Amygdala (tissue), 56 donors: ENCODE data around the gene EIF3J.
"Not testable (repeated sequence)": the region's sequence is repeated elsewhere in the genome, so short reads cannot be mapped to it uniquely, and the experiment has no call there.

Experiments used
- DNase-seq, 56 donors: peaks; one replicate each; lab custom pipeline; 2025; lab: John Stamatoyannopoulos, UW

EIF3J gene

DNA sequence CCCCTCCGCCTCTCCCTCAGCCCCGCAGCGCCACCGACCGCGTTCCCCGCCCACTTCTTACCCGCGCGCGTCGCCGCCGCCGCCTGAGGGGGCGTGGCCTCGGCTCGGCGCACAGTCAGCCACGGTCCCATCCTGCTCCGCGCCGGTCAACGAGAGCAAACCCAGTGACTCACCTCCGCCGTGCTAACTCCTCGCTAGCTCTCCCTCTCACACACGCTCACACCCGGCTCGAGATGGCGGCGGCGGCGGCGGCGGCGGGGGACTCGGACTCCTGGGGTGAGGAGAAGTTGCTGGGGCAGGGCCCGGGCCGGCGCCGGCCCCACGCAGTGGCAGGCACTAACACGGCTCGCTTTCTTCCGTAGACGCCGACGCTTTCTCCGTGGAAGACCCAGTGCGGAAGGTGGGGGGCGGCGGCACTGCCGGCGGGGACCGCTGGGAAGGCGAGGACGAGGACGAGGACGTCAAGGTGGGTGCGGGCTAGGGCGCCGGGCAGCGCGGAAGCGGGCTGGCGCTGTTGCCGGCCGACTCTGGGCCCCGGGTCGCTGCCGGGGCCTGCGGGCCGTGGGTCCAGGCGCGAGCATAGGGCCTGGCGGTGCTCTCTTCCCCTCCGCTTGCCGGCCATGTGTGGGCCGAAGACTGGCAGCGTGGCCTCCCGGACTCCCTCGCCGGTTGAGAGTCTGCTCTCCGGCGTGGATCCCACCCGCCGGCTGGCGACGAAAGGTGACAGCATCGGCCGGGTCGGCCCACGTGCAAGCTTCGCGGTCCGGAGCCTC, at the start of gene EIF3J:
EIF3J (plus strand) TSS at position 186 of the 773 bp plus-strand sequence; CDS start at position 234, 48 bp downstream.
- DNase-seq, result peak in 54 of 56 donors; percentile 11 to 98 (median 90)

DNA sequence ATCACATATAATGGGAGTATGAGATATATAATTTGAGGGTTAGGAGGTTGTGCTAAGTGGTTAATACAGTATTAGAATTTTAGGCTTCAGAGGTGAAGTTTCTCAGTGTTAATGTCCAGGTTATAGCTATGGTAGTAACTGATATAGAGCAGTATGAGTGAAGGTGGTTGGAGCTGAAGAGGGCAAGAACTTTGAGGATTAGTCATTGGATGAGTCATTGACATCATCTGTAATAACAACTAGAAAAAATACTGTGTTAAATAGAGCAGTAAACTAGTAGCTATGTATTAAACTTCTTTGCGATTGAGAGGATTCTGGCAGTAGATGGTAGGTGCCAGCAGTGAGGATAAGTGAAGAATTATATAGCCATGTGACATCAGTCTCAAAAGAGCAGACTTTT, 47.5 kb upstream of the EIF3J start:
- DNase-seq, result no peak

- no peak for DNase-seq
Measured at GRCh38 chr15:44490622-44491021, 46.3 kb upstream of the EIF3J start.

GRCh38 chr15:44492040-44492439, 44.9 kb upstream of the EIF3J start:
- no peak for DNase-seq

- no peak for DNase-seq
Measured at GRCh38 chr15:44492672-44493071, 44.3 kb upstream of the EIF3J start.

DNA sequence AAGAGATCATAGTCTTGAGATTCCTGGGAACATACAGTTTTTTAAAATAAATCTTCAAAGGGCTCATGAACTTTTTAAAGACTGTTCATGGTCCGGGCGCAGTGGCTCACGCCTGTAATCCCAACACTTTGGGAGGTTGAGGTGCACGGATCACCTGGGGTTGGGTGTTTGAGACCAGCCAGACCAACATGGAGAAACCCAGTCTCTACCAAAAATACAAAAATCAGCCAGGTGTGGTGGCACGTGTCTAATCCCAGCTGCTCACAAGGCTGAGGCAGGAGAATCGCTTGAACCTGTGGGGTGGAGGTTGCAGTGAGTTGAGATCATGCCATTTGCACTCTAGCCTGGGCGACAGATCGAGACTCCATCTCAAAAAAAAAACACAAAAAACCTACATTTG, 41.4 kb upstream of the EIF3J start:
- no peak for DNase-seq

GRCh38 chr15:44500555-44500954, 36.4 kb upstream of the EIF3J start:
- no peak for DNase-seq

DNA sequence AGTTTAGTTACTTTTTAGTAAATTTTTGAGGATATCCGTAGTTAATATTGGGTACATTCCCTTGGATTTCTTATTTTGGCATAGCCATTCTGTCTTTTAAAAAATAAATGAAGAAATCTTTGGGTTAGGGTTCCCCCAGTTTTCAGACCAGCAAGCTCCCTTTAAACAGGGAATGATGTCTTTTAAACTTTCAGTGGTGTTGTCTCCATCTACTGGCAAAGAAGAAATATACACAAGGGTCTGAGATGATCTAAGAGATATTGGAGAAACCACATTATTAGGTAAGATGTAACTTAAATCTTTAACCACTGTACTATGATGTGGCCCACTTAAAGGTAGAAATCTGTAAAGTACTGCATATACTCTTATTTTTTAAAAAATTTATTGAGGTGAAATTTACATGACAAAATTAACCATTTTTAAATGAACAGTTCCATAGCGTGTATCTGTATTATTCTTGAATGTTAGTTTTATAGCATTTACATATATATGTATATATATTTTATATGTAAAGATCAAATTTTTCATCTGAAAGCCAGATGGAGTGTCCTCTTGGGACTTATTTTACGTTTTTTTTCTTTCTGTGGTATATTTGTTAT, 35.1 kb upstream of the EIF3J start:
- no peak for DNase-seq

DNA sequence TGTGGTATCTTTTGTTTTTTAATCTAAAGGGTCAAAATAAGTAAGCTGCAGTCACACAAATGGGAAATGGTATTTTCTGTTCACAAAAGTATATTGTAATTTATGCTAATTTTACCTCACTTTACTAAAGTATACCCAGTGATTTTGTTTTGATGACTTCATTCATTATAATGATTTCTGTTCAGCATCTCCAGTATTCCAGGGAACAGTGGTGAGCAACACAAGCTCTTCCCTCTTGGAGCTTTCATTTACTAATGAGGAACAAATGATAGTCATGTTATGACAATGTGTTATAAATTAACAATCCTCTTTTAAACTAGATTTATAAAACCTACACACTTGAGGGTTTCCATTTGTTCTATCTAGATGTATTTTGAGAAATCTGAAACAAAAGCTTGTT, 20.5 kb upstream of the EIF3J start:
- no peak for DNase-seq

- no peak for DNase-seq
Measured at GRCh38 chr15:44519537-44519936, 17.4 kb upstream of the EIF3J start.

- no peak for DNase-seq
Measured at GRCh38 chr15:44525018-44525417, 11.9 kb upstream of the EIF3J start.

DNA sequence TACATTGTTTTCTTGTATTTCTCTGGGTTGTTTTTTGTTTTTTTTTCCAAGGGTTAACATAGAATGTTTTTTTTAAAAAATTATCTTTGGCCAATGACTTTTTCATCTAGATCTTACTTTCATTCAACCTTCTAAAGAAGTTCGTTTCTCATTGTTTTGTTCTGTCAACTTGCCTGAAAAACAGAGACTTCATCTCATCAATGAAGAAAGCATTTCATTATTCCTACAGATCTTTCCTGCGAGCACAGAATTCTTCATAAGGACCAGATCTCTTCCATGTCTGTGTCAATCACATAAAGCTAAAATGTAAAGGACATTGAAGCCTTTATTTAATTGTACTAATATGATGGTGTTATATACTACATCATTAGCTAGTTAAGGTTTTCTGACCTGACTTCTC, 9.7 kb upstream of the EIF3J start:
- DNase-seq, result no peak

DNA sequence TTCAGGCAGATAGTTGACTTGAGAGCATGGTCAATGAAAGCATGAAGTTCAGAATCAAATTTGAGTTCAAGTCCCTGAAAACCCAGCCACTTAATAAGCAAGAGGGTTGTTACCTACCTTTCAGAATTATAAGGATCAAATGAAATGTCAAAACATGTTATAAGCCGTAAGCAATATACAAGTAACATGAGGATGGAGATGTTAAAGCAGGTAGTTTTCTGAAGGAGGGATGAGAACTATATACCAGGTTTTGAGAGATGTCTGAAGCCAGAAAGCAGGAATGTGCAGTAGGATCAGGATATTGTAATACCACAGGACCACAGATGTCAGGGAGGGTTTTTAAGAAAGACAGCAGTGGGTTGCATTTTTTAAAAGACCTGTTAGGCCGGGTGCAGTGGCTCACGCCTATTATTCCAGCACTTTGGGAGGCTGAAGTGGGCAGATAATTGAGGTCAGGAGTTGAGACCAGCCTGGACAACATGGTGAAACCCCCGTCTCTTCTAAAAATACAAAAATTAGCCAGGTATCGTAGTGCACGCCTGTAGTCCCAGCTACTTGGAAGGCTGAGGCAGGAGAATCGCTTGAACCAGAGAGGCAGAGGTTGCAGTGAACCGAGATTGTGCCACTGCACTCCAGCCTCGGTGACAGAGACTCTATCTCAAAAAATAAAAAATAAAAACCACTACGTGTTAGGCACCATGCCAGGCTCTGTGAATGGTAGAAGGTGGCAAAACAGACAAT, 6.9 kb upstream of the EIF3J start:
- no peak for DNase-seq

- DNase-seq, result no peak
Measured at GRCh38 chr15:44530653-44531052, 6.3 kb upstream of the EIF3J start.

DNA sequence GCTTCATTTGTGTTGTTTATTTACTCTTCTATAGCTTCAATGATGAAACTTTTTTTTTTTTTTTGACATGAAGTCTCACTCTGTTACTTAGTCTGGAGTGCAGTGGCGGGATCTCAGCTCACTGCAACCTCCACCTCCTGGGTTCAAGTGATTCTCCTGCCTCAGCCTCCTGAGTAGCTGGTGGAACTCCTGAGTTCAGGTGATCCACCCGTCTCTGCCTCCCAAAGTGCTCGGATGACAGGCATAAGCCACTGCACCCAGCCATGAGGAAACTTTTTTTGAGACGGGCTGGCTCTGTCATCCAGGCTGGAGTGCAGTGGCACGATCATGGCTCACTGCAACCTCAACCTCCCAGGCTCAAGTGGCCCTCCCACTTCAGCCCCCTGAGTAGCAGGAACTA, 4.7 kb upstream of the EIF3J start:
- not testable (repeated sequence) for DNase-seq

DNA sequence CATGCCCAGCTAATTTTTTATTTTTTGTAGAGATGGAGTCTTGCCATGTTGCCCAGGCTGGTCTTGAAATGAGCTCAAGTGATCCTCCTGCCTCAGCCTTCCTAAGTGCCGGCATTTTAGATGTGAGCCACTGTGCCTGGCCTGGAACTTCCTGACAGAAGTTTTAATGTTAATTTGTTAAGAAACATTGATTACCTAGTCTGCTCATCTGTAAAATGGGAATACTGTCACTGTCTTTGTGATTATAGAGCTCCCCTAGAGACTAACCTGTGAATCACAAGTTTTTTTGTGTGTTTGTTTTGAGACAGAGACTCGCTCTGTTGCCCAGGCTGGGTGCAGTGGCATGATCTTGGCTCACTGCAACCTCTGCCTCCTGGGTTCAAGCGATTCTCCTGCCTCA, 4.3 kb upstream of the EIF3J start:
- no peak for DNase-seq

DNA sequence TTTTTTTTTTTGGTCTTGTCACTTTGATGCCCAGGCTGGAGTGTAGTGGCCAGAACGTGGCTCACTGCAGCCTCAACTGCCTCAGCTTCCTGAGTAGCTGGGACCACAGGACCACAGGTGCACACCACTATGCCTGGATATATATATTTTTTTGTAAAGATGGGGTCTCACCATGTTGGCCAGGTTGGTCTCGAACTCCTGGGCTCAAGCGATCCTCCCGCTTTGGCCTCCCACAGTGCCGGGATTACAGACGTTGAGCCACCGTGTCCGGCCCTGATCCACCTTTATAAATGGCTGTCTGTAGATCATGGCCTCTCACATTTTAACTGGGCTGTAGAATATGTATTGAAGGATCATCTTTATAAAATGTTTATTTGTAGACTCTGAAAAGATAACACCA, 1.9 kb upstream of the EIF3J start:
- no peak for DNase-seq

- peak in 2 of 56 donors; percentile 17 to 39 for DNase-seq
Measured at GRCh38 chr15:44535523-44536301, 1.2 kb upstream of the EIF3J start.

DNA sequence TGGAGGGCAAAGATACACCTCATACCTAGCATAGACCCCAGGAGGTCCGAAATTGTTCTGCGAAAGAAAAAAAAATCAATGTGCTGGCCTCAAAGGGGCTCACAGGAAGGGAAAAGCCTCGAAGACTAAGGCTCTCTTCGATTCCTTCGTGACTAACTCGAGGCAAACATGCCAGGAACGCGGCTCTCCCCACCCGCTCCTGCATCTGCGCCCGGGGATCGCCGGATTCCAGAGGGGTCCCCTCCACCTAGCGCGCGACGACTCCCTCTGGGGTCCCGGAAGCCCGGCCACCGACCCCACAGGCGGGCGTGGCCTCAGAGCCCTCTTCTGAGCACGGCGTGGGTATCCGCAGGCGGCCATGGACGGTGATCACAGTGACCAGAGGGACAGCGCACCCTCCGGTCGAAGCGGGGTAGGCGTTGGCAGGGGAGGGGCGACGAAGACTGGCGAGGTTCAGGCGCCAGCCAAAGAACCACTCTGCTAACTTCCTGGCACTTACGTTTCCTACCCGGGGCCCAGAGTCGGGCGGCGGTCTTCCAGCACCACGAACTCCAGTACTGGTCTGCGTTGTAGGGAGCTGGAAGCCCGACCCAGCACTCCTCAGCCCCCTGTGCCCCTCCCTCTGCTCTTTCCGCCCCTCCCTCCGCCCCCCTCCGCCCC, 515 bp upstream of the EIF3J start:
- peak in 51 of 56 donors; percentile 79 to 98 (median 90) for DNase-seq

DNA sequence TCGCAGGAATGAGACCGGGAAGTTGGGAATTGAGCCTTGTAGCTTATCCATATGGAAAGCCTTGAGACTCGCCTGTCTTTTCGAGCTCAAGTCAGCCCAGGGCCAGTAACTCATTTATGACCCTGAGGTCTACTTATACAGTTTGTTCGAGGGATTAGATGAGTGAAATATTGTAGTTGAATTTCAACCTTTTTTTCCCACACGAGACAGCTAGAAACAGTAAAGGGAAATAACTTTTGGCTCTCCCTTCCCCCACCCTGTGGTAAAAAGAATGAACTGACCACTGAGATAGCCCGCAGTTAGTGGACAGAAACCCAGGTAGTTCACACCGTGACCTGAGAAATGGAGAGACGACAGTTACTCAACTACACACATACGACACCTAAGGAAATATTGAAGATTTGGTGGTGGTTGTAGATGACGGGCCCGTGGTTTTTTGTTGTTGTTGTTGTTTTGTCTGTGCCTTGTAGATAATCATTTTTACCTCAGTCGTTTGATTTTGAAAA, 841 bp downstream of the EIF3J start:
- DNase-seq, result no peak
